PC-3 (cell line): ENCODE data around the gene CSH2. TPM values are rescaled to one million over a fixed set of nuclear protein-coding genes. Genes with fewer than 3 reads are reported as not detected.
"Not testable (repeated sequence)": the region's sequence is repeated elsewhere in the genome, so short reads cannot be mapped to it uniquely, and the experiment has no call there.

Experiments used
- ATAC-seq: fragments of 200-7000 bp; cut with Tn5 transposase; 2 replicates; pipeline ENCODE4 v1.9.1; 2020; ENCODE audit warnings: mild to moderate bottlenecking, moderate library complexity
- BruUV-seq: library from RNA; stranded (reverse); fragments of 400-500 nt; replicated peaks from 2 replicates; lab custom pipeline; 2021; lab: Mats Ljungman, UMichigan
- CTCF ChIA-PET: fragments of 300-600 bp; sonication (Branson Sonifier 250); formaldehyde crosslinking; loops from one replicate; lab custom pipeline; 2022; ENCODE audit warnings: antibody characterized with exemption; lab: Charles Lee
- POLR2A ChIA-PET: fragments of 300-600 bp; sonication (Branson Sonifier 250); formaldehyde crosslinking; loops from one replicate; lab custom pipeline; 2022; ENCODE audit warnings: antibody characterized with exemption; ENCODE audit not compliant: unreplicated experiment; lab: Charles Lee
- DNase-seq: peaks from one replicate; pipeline ENCODE4 v3.0.0-alpha.2; 2015
- H2AFZ ChIP-seq: fragments of 300-600 bp; sonication (generic); 2 replicates; pipeline ENCODE4 v1.6.0; 2016; ENCODE audit warnings: antibody characterized with exemption, low read length
- H3F3A ChIP-seq: fragments of 300-600 bp; sonication (generic); one replicate; pipeline ENCODE4 v1.6.0; 2017; ENCODE audit warnings: antibody characterized with exemption, low read length, control low read depth, mild to moderate bottlenecking; ENCODE audit not compliant: unreplicated experiment
- H3K27ac ChIP-seq: fragments of 300-600 bp; sonication (generic); 2 replicates; pipeline ENCODE4 v1.5.1; 2016; ENCODE audit warnings: mild to moderate bottlenecking, low read length
- H3K27me3 ChIP-seq: fragments of 300-600 bp; sonication (generic); 2 replicates; pipeline ENCODE4 v1.6.1; 2016; ENCODE audit warnings: low read length, mixed read lengths
- H3K36me3 ChIP-seq: fragments of 300-600 bp; sonication (generic); 2 replicates; pipeline ENCODE4 v1.6.1; 2016; ENCODE audit warnings: low read depth, mixed run types, low read length, mixed read lengths
- H3K4me1 ChIP-seq: fragments of 300-600 bp; sonication (generic); 2 replicates; pipeline ENCODE4 v1.5.1; 2016; ENCODE audit warnings: low read length; ENCODE audit not compliant: insufficient read depth
- H3K4me2 ChIP-seq: fragments of 300-600 bp; sonication (generic); 2 replicates; pipeline ENCODE4 v1.6.0; 2016; ENCODE audit warnings: low read length
- H3K4me3 ChIP-seq: fragments of 300-600 bp; sonication (generic); 2 replicates; pipeline ENCODE4 v1.5.1; 2016; ENCODE audit warnings: mild to moderate bottlenecking, low read length, mixed read lengths
- H3K79me2 ChIP-seq: fragments of 300-600 bp; sonication (generic); 2 replicates; pipeline ENCODE4 v1.6.1; 2017; ENCODE audit warnings: low read length, mixed read lengths
- H3K9ac ChIP-seq: fragments of 300-600 bp; sonication (generic); 2 replicates; pipeline ENCODE4 v1.6.0; 2016; ENCODE audit warnings: mild to moderate bottlenecking, low read length
- H3K9me2 ChIP-seq: fragments of 300-600 bp; sonication (generic); replicated peaks from 2 replicates; pipeline ENCODE4 v1.6.1; 2016; ENCODE audit warnings: mixed run types, low read length, mixed read lengths
- H3K9me3 ChIP-seq: fragments of 300-600 bp; sonication (generic); 2 replicates; pipeline ENCODE4 v1.6.1; 2016; ENCODE audit warnings: low read length, mixed read lengths
- H4K20me1 ChIP-seq: fragments of 300-600 bp; sonication (generic); 2 replicates; pipeline ENCODE4 v1.6.1; 2016; ENCODE audit warnings: low read length, mixed read lengths
- CTCF ChIP-seq: fragments of 300-600 bp; sonication (generic); conservative IDR thresholded peaks from 2 replicates; pipeline ENCODE4 v1.5.1; 2017; ENCODE audit warnings: antibody characterized with exemption, low read depth, mild to moderate bottlenecking, low read length
- EZH2 ChIP-seq: fragments of 300-600 bp; sonication (generic); IDR thresholded peaks from one replicate; pipeline ENCODE4 v1.6.1; 2017; ENCODE audit warnings: antibody characterized with exemption, mild to moderate bottlenecking, low read length; ENCODE audit not compliant: unreplicated experiment
- EZH2phosphoT487 ChIP-seq: fragments of 300-600 bp; sonication (generic); IDR thresholded peaks from 2 replicates; pipeline ENCODE4 v1.6.1; 2018; ENCODE audit warnings: mild to moderate bottlenecking, antibody characterized with exemption, low read length, borderline replicate concordance
- intact Hi-C: fragments of 100-400 bp; cut with micrococcal nuclease; formaldehyde crosslinking; loops from 2 replicates; pipeline ENCODE4 v1.9.0; 2023
- total RNA-seq: library from RNA; depleted of rRNA; stranded (reverse); fragments of >200 nt; gene quantifications from 2 replicates; pipeline ENCODE4 v1.2.3, GENCODE V29; 2014

The CSH2 gene
- total RNA-seq, 1 experiment from 2014 or later, result not detected

GRCh38 chr17:63910096-63910495 lies 36.6 kb upstream of the CSH2 start:
- Histone ChIP-seq H3K79me2 (no peaks in the 10 kb centered on the region), H3K9me3 (no peaks in the 10 kb centered on the region), H3F3A (no peaks in the 10 kb centered on the region), H3K4me3 (no peak overlapping the region), H3K27me3 (peaks cover 10% of the 10 kb centered on the region), H3K9me2 (no peaks in the 10 kb centered on the region), H3K4me2 (no peak overlapping the region), H4K20me1 (no peaks in the 10 kb centered on the region), H3K36me3 (no peaks in the 10 kb centered on the region), H3K9ac (no peak overlapping the region), H3K27ac (no peak overlapping the region), H3K4me1 (no peaks in the 10 kb centered on the region), H2AFZ (no peak overlapping the region)
- ChIA-PET POLR2A (no interaction called here), CTCF (no interaction called here)
- DNase-seq (no peak), ATAC-seq (no peak)
- TF ChIP-seq CTCF (no peak), EZH2phosphoT487 (no peak), EZH2 (no peak)
- intact Hi-C loops, result loop anchor here (10.0 kb wide), 1 partner anchor 375 kb away; no protein-coding TSS in a partner anchor
- BruUV-seq, result no TSS peak

GRCh38 chr17:63909586-63909985 lies 36.1 kb upstream of the CSH2 start:
- ATAC-seq, H3K4me1 ChIP-seq, H3K4me2 ChIP-seq, BruUV-seq, intact Hi-C loops, H4K20me1 ChIP-seq, POLR2A ChIA-PET, DNase-seq, CTCF ChIA-PET, H2AFZ ChIP-seq, H3K36me3 ChIP-seq, H3K9ac ChIP-seq, H3K9me3 ChIP-seq, H3K9me2 ChIP-seq, H3F3A ChIP-seq, H3K27me3 ChIP-seq, H3K79me2 ChIP-seq, H3K4me3 ChIP-seq, H3K27ac ChIP-seq: not testable (repeated sequence)

- H3K4me3 ChIP-seq, H3F3A ChIP-seq, BruUV-seq, H3K4me1 ChIP-seq, POLR2A ChIA-PET, intact Hi-C loops, H3K9me3 ChIP-seq, H3K9ac ChIP-seq, H3K4me2 ChIP-seq, H3K36me3 ChIP-seq, H3K27me3 ChIP-seq, CTCF ChIA-PET, H3K79me2 ChIP-seq, H3K9me2 ChIP-seq, H4K20me1 ChIP-seq, H3K27ac ChIP-seq, H2AFZ ChIP-seq: not testable (repeated sequence)
- ATAC-seq (peak; percentile 42; the same call in 1 of the 2 replicates), DNase-seq (peak; percentile 37)
- TF ChIP-seq CTCF, result peak; percentile 45
Observed at GRCh38 chr17:63907161-63907778, 33.8 kb upstream of the CSH2 start.

GRCh38 chr17:63904796-63905195 lies 31.3 kb upstream of the CSH2 start:
- H3K36me3 ChIP-seq, H3K27ac ChIP-seq, H3K79me2 ChIP-seq, H3K9me3 ChIP-seq, H3K27me3 ChIP-seq, H4K20me1 ChIP-seq, H3K9ac ChIP-seq, H2AFZ ChIP-seq, DNase-seq, H3K4me2 ChIP-seq, H3K9me2 ChIP-seq, H3K4me3 ChIP-seq, intact Hi-C loops, ATAC-seq, BruUV-seq, H3K4me1 ChIP-seq, H3F3A ChIP-seq: not testable (repeated sequence)
- ChIA-PET POLR2A (interaction anchor here (0.7 kb wide), 1 partner anchor 535 kb away, joined by 5 read pairs; no protein-coding TSS in a partner anchor), CTCF (interaction anchor here (1.0 kb wide), 1 partner anchor 14 kb away, joined by 3 read pairs; the partner anchor contains the start of gene GH1)
